Measurements from ENCODE around the gene TBX15. TPM values are rescaled to one million over a fixed set of nuclear protein-coding genes. Genes with fewer than 3 reads are reported as not detected.

Gene TBX15
- total RNA-seq, 4 donors from 2014 or later, result 1.1 to 5.4 (median 3.5) TPM

DNA sequence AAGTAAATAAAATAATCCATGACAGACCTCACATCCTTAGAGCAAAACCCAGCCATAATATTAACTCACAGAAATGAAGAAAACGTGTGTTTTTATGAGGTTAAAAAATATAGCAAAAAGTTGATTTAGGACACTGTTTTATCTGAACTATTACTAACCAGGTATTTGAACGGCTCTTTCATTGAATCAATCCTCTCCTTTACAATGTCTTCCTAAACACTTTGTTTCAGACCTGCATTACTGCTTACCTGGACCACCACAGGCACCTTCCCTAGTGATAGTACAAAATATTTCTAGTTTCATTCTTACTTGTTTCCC is 25.0 kb downstream of the TBX15 start:
- no peaks in the 10 kb centered on the region for H3K36me3 ChIP-seq
- DNase-seq, result no peak
- 76 to 85% methylated on average over 2 of the region's 2 CpGs for WGBS, 2 donors
- no peaks in the 10 kb centered on the region for H3K27me3 ChIP-seq
- H3K27ac ChIP-seq, result no peak overlapping the region
- TF ChIP-seq, protein P1, sequence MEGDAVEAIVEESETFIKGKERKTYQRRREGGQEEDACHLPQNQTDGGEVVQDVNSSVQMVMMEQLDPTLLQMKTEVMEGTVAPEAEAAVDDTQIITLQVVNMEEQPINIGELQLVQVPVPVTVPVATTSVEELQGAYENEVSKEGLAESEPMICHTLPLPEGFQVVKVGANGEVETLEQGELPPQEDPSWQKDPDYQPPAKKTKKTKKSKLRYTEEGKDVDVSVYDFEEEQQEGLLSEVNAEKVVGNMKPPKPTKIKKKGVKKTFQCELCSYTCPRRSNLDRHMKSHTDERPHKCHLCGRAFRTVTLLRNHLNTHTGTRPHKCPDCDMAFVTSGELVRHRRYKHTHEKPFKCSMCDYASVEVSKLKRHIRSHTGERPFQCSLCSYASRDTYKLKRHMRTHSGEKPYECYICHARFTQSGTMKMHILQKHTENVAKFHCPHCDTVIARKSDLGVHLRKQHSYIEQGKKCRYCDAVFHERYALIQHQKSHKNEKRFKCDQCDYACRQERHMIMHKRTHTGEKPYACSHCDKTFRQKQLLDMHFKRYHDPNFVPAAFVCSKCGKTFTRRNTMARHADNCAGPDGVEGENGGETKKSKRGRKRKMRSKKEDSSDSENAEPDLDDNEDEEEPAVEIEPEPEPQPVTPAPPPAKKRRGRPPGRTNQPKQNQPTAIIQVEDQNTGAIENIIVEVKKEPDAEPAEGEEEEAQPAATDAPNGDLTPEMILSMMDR (IDR thresholded peaks at IDR 0.05), result no peak
- TF ChIP-seq POLR2A (IDR thresholded peaks at IDR 0.05), result no peak
- no peaks in the 10 kb centered on the region for H3K9me3 ChIP-seq
- no peak overlapping the region for H3K4me3 ChIP-seq (replicated peaks in 1 of 3)
- intact Hi-C loops (cut with DNase I), result no loop called here
- H3K4me1 ChIP-seq, result no peaks in the 10 kb centered on the region

DNA sequence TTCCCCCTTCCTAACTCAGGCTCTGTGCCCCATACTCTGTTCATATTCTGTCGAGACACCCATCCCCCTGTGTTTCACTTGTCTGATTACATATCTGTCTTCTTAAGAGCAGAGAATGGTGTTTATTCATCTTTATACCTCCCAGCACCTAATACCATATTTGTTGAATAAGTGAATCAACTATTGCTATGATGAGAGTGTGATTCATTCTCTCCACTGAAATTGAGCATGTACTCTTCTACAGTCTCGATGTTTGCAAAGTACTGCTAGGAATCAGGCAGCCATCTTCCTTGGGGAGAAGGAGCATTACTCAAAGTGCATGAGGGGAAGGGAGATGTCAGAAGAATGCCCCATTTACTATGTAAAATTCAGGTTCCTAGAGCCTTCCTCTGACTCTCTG is 27.0 kb downstream of the TBX15 start:
- Histone ChIP-seq H3K27ac (no peak overlapping the region), H3K27me3 (no peaks in the 10 kb centered on the region), H3K36me3 (no peaks in the 10 kb centered on the region), H3K4me1 (no peaks in the 10 kb centered on the region), H3K9me3 (no peaks in the 10 kb centered on the region), H3K4me3 (replicated peaks in 1 of 3) (no peak overlapping the region)
- TF ChIP-seq POLR2A (IDR thresholded peaks at IDR 0.05), result no peak
- TF ChIP-seq, protein P1 (IDR thresholded peaks at IDR 0.05), result no peak
- 93 to 94% methylated on average over 2 of the region's 2 CpGs for WGBS, 2 donors
- no peak for DNase-seq
- intact Hi-C loops (cut with DNase I), result no loop called here

DNA sequence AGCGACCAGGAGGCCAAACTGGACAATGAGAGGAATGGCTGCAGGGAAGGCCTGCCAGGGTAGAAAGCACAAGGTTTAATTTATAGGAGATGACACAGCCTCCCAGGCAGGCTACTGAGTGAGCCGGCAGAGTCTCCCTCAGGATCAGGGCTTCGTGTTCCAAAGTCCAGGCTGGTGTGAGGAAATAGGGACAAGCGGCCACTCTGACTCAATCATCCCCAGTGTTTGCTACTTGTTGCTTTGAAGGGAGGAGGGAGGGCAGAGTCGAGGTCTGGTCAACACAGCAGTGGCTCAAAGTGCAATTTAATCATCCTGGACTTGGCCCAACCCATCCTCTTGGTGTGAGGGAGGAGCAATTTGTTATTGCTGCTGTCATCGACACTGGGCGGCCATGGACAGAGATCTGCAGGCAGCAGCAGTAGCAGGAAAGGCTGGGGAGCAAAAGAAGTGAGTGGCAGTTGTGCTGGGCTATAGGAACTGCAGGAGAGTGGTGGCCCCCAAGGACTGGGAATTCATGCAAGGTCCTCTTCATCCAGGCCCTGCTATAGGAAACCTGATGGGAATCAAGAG is 27.5 kb downstream of the TBX15 start:
- Histone ChIP-seq H3K4me3 (replicated peaks in 1 of 3) (no peak overlapping the region), H3K4me1 (no peaks in the 10 kb centered on the region), H3K36me3 (no peaks in the 10 kb centered on the region), H3K27me3 (no peaks in the 10 kb centered on the region), H3K9me3 (no peaks in the 10 kb centered on the region), H3K27ac (no peak overlapping the region)
- intact Hi-C loops (cut with DNase I), result no loop called here
- DNase-seq, result no peak
- WGBS, 2 donors, result 47 to 60% methylated on average over 7 of the region's 7 CpGs
- TF ChIP-seq POLR2A (IDR thresholded peaks at IDR 0.05), result no peak
- TF ChIP-seq, protein P1 (IDR thresholded peaks at IDR 0.05), result no peak

DNA sequence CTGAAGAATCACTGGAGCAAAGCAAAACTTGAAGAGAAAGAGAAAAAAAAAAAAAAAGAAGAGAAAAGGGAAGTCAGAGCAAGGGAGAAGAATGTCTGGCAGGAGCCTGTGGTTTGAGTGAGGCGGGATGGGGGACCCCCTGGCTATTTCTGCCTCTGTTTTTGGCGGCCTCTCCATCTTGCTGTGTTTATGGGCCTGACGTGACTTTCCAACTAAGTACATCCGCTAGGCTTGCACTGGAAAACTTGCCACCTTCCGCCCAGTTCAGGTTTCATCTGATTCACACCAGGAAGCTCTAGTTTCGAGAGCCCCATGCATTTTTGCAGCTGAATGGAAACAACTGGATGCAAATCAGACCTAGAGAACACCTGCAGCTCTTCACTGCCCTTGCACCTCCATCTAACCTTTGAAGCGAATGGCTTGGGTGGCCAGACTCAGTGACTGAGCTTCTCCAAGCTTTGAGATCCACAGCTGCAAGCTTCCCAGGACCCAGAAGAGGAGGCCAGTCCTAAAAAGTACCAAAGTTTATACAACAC is 28.0 kb downstream of the TBX15 start:
- H3K27me3 ChIP-seq, result no peaks in the 10 kb centered on the region
- H3K27ac ChIP-seq, result no peak overlapping the region
- no peak overlapping the region for H3K4me3 ChIP-seq (replicated peaks in 1 of 3)
- no peaks in the 10 kb centered on the region for H3K9me3 ChIP-seq
- H3K36me3 ChIP-seq, result no peaks in the 10 kb centered on the region
- DNase-seq, result no peak
- no peak for TF ChIP-seq POLR2A (IDR thresholded peaks at IDR 0.05)
- intact Hi-C loops (cut with DNase I), result no loop called here
- no peaks in the 10 kb centered on the region for H3K4me1 ChIP-seq
- WGBS, 2 donors, result 67 to 71% methylated on average over 7 of the region's 7 CpGs

DNA sequence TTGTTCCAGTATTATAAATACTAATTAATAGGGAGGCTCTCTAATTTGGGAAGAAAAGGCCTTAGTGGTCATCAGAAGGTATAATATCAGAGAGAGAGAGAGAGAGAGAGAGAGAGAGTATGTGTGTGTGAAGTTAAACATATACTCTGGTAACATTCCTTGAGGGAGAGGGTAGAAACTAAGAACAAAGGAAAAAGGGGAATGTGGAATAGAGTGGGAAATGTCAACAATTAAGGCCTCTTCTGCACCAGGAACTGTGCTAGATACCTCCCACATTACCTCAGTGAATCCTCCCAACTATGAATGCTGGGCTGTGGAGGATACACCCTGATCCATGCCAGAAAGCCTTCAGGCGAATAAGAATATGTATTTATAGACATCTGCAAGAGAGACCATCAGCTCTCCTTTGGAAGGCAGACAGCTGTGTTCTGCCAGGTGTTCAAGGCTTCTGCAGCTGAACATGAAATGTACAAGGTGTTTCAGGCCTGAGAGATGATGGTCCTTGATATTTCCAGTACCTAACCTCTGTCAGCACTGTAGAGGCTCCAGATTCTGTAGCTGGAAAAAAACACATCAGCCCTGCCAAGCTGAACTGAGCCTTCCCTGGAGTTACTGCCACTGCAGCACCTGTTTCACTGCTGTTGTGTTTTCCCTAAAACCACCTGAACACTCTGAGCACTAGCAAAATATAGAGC is 29.1 kb downstream of the TBX15 start:
- intact Hi-C loops (cut with DNase I), result no loop called here
- Histone ChIP-seq H3K4me3 (replicated peaks in 1 of 3) (no peak overlapping the region), H3K27me3 (no peaks in the 10 kb centered on the region), H3K9me3 (no peaks in the 10 kb centered on the region), H3K4me1 (no peaks in the 10 kb centered on the region), H3K36me3 (no peaks in the 10 kb centered on the region), H3K27ac (no peak overlapping the region)
- DNase-seq, result no peak
- WGBS, 2 donors, result 77 to 83% methylated on average over 1 of the region's 1 CpG
- TF ChIP-seq POLR2A (IDR thresholded peaks at IDR 0.05), result no peak
- TF ChIP-seq, protein P1 (IDR thresholded peaks at IDR 0.05), result no peak

All from thyroid gland (tissue), 4 donors.